GM19351 (cell line): ENCODE results near the gene TEX14.
"Not testable (repeated sequence)": the region's sequence is repeated elsewhere in the genome, so short reads cannot be mapped to it uniquely, and the experiment has no call there.

Experiments
- ATAC-seq: cut with Tn5 transposase; IDR thresholded peaks from one replicate; pipeline ENCODE4 v1.9.1; 2021; ENCODE audit warnings: mild to moderate bottlenecking, moderate library complexity; ENCODE audit not compliant: unreplicated experiment

Gene TEX14

GRCh38 chr17:58605986-58606385 is 85.9 kb downstream of the TEX14 start:
- no peak for ATAC-seq

- no peak for ATAC-seq
These were observed 86.4 kb downstream of the TEX14 start for GRCh38 chr17:58605470-58605869.

DNA sequence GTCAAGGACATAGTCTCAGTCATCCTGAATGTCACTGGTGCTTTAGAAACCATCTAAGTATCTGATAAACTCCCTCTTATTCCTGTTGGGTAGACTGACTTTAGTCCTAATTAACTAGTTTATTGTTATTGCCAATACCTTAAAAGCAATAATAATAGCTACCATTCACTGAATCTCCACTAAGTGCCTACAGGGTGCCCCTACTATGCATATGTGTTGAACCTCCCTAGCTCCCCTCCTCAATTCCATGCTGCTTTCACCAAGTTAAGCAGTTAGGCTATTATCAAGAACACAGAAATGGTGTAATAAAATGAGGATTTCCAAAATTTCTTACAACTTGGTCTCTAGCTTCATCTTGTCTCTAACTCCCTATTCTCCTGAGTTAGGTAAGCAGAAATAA is 89.9 kb downstream of the TEX14 start:
- no peak for ATAC-seq

- ATAC-seq, result no peak
These were observed 94.5 kb downstream of the TEX14 start for GRCh38 chr17:58597371-58597770.

- no peak for ATAC-seq
These were observed 96.6 kb downstream of the TEX14 start for GRCh38 chr17:58595194-58595792.

GRCh38 chr17:58593123-58593522 is 98.7 kb downstream of the TEX14 start:
- ATAC-seq, result no peak

- no peak for ATAC-seq
These were observed 100.4 kb downstream of the TEX14 start for GRCh38 chr17:58591455-58591854.

DNA sequence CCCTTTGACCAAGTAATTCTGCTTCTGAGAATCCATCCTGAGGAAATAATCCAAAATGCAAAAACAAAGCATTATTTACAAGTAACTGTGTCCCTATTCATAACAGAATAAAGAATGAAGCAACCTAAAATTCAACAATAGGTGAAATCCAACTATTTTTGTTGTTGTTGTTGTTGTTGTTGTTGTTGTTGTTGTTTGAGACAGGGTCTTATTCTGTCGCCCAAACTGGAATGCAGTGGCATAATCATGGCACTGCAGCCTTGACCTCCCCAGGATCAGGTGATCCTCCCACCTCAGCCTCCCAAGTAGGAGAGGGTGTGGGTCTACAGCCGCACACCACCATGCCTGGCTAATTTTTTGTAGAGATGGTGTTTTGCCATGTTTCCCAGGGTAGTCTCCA is 101.5 kb downstream of the TEX14 start:
- ATAC-seq, result no peak

DNA sequence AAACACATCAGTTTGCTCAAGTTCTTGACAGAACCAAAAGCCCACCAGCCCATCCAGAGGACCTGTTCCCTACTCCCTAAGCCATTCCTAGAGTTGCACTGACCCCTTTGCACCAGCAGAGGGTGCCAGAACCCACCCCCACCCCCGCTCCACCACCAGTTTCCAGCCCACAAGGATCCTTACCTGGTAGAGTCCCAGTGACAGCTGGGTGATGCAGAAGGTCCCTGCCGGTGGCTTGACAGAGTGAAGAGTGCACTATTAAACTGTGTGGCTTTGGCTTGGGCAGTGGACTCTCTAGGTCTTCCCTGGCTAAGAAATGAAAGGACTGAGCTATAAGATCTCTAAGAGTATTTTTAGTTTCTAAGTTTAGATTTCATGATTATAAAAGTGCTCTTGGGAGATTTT is 104.1 kb downstream of the TEX14 start:
- ATAC-seq, result no peak

- ATAC-seq, result no peak
These were observed 105.7 kb downstream of the TEX14 start for GRCh38 chr17:58586009-58586644.

DNA sequence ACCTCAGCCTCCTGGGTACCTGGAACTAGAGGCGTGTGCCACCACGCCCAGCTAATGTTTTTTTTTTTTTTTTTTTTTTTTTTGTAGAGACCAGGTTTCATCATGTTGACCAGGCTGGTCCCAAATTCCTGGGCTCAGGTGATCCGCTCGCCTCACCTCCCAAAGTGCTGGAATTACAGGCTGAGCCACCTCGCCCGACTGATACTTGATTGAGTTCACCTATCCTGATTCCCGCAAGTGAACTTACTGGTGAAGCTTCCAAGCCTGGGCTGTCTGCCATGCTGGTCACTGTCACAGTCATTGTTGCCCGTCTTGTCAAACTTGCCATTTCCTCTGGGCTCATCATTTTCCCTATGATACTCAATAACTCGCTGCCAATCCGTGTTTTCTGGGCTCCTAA is 106.3 kb downstream of the TEX14 start:
- ATAC-seq, result no peak

- no peak for ATAC-seq
These were observed 108.4 kb downstream of the TEX14 start for GRCh38 chr17:58583486-58583885.

- not testable (repeated sequence) for ATAC-seq
These were observed 109.1 kb downstream of the TEX14 start for GRCh38 chr17:58582718-58583117.

- no peak for ATAC-seq
These were observed 111.2 kb downstream of the TEX14 start for GRCh38 chr17:58580671-58581070.

- no peak for ATAC-seq
These were observed 114.1 kb downstream of the TEX14 start for GRCh38 chr17:58577696-58578095.

DNA sequence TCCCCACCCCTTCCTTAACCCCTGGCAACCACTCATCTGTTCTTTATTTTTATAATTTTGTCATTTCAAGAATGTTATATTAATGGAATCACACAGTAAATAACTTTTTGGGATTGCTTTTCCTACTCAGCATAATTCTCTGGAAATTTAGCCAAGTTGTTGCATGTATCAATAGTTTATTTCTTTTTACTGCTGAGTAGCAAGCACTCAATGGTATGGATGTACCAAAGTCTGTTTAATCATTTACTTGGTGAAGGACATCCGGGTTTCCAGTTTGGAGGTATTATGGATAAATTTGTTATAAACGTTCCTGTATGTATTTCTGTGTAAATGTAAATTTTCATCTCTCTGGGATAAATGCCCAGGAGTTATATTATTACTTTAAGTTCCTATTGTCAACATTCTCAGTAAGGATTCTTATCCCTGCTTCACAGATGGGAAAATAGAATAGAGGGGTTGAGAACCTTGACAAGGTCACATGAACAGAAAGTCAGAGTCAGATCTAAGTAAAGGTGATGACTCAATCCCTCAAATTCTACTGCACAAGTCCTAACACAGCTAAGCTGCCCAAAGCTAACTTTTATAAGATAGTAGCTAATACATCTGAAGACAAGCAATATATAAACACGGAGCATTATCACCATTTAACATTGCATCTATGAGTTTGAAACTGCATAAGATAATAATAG is 115.0 kb downstream of the TEX14 start:
- no peak for ATAC-seq

- ATAC-seq, result no peak
These were observed 116.3 kb downstream of the TEX14 start for GRCh38 chr17:58575511-58575910.

DNA sequence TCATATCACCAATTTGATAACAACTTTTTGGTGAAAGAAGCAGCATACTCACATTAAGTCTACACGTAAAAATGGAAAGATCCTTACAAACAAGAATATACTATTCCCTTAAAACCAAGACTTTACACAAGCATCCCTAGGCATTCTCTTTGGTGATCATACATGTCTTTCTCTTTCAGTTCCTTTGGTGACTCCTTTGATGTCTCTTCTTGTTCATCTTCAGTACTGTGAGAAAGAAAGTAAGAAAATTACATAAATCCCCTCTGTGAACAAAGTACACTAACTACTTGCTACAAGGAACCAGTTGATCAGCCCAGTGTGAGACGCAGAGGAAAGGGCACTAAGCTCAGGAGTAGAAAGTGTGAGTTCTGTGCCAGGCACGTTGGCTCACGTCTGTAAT is 117.8 kb downstream of the TEX14 start:
- no peak for ATAC-seq

- no peak for ATAC-seq
These were observed 119.0 kb downstream of the TEX14 start for GRCh38 chr17:58572846-58573245.

DNA sequence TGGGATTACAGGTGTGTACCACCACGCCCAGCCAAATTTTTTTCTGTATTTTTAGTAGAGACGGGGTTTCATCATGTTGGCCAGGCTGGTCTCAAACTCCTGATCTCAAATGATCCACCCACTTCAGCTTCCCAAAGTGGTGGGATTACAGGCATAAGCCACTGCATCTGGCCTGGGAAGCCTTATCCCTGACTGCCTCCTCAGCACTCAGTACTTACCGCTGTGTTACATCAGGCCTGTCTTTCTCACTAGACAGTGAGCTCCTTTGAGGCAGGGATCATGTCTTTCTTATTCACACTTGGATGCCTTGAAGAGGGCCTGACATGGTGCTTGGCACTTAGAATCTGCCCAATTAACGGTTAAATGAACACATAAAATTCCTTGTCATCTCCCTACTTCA is 121.1 kb downstream of the TEX14 start:
- ATAC-seq, result no peak

- ATAC-seq, result no peak
These were observed 122.6 kb downstream of the TEX14 start for GRCh38 chr17:58569196-58569595.

DNA sequence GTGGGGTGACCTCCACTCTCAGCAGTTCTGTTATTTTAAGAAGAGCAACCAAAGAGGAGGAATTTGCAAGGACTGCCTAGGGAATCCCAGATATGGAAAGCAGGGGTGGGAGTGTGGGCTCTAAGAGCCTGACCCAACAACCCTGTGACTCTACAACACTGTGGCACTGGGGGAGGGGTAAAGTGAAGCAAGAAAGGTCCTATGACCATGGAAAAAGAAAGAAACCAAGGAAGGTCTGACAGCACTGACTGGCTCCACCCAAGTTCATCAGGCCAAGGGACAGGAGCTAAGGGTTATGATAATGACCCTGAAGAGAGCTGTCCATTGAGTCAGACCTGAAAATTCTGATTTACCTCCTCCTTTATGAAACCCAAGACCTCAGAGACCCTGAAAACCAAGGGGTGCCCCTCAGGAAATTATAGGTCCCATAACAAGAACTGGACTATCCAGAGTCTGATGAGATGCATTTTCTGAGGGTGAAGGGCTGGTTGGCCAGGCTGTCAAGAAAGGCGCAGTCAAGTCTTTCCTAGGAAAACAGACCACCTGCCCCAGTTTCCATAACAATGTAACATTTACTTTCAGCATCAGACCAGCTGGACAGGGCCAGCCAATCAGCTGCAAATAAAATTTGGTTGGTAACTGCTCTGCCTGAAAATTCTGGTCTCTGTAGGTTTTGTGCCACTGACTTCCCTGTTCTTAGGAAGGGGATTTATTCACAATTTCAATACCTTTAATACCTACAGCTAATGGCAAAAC is 123.6 kb downstream of the TEX14 start:
- ATAC-seq, result no peak
